HG02759 (cell line): Measurements from ENCODE around the gene VPS51.

Experiments used
- ATAC-seq: cut with Tn5 transposase; IDR thresholded peaks from one replicate; pipeline ENCODE4 v1.9.1; 2021; ENCODE audit warnings: mild to moderate bottlenecking, moderate library complexity; ENCODE audit not compliant: unreplicated experiment

The VPS51 gene

GRCh38 chr11:65104628-65105027 is 8.6 kb downstream of the VPS51 start:
- no peak for ATAC-seq

- no peak for ATAC-seq
These were observed 11.1 kb downstream of the VPS51 start for GRCh38 chr11:65107078-65107477.

GRCh38 chr11:65107751-65108468 is 11.9 kb downstream of the VPS51 start:
- no peak for ATAC-seq

GRCh38 chr11:65108469-65109123 is 12.6 kb downstream of the VPS51 start:
- no peak for ATAC-seq

GRCh38 chr11:65109231-65110198 is 13.5 kb downstream of the VPS51 start:
- no peak for ATAC-seq

GRCh38 chr11:65110354-65110861 is 14.4 kb downstream of the VPS51 start:
- peak; percentile 27 for ATAC-seq

GRCh38 chr11:65111159-65111743 is 15.2 kb downstream of the VPS51 start:
- ATAC-seq: no peak

- ATAC-seq: peak; percentile 71
These were observed 15.9 kb downstream of the VPS51 start, which contains the start of gene TM7SF2 for GRCh38 chr11:65111744-65112545. TSS of gene TM7SF2 (plus strand) at chr11:65111872. CDS start at chr11:65112016, 144 bp downstream.

GRCh38 chr11:65112546-65113360 is 16.7 kb downstream of the VPS51 start:
- ATAC-seq: peak; percentile 39

GRCh38 chr11:65113361-65113756 is 17.3 kb downstream of the VPS51 start:
- no peak for ATAC-seq

GRCh38 chr11:65113839-65114238 is 17.8 kb downstream of the VPS51 start:
- ATAC-seq: no peak

GRCh38 chr11:65114538-65115171 is 18.6 kb downstream of the VPS51 start:
- ATAC-seq: no peak

GRCh38 chr11:65115361-65116082 is 19.5 kb downstream of the VPS51 start:
- ATAC-seq: no peak

GRCh38 chr11:65116370-65117205 is 20.6 kb downstream of the VPS51 start:
- ATAC-seq: no peak

- peak; percentile 71 for ATAC-seq
These were observed 21.4 kb downstream of the VPS51 start, which contains the start of gene ZNHIT2 for GRCh38 chr11:65117206-65118096. TSS of gene ZNHIT2 (minus strand) at chr11:65117701. CDS start at chr11:65117653, 48 bp downstream.
